Activated CD8-positive, alpha-beta memory T cell treated with anti-CD3 and anti-CD28 coated beads, Interleukin-2, amount 50 U/mL, for 48 hours (primary cell): Measurements from ENCODE around the gene RELL2.
A peak's percentile ranks its signal among the peaks of the same experiment; 100 is the strongest.
"Not testable (repeated sequence)": the region's sequence is repeated elsewhere in the genome, so short reads cannot be mapped to it uniquely, and the experiment has no call there.

Source experiments
- DNase-seq: peaks from one replicate; pipeline ENCODE4 v3.0.0-alpha.2; 2020

RELL2 gene

DNA sequence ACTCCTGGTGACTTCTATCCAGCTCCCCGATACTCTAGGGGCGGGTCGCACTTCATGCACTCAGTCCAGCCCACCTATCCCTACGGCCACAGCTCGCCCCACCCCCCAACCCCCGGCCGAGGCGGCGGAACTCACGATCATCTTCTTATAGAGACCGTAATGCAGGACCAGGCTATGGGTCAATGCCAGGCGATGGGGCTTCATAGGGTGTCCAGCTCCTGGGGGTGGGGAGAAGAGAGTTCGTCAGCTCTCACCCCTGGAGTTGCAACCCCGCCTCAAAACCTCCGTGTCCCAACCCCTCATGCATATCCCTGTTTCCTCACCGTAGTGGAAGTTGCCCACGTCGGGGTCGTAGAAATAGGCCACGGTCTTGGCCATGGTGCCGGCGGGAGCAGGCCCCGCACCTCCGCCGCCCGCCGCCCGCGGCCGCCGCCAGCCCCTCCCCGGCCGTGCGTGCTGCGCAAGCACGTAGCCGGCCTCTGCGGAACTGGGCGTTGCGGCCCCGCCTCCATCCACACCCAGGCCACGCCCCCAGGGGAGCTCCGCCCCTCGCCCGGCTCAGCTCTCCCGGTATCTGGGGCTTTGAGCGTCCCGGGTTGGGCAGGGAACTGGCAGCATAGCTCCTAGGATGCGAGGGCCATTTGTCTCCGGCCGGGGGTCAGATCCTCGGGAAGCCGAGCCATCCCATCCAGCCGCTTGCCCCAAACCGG is at the start of gene RELL2, which contains the start of gene HDAC3:
Gene RELL2 (plus strand): TSS at position 585 of the 710 bp plus-strand sequence. CDS start 1,229 bp downstream, outside the sequence.
Gene HDAC3 (minus strand): TSS at position 437 of the 710 bp plus-strand sequence. CDS start 59 bp downstream, at position 378.
- peak; percentile 99 for DNase-seq

DNA sequence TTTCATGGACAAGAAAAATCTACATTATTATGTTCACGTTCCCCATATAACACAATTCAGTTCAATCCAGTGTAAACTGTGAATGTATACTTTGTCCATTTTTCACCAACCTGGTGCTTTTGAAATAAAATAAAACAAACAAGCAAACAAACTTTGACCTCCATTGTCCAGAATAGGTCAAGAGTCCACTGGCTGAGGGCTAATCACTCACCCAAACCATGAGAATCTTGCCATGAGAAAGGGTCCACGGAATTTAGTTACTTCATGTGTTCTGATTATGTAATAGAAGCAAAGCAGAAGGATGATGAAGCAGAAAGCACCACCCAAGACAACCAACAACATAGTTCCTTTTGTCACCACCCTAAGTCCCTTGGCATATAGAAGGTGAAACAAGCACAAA is 46.7 kb upstream of the RELL2 start:
- DNase-seq: no peak

DNA sequence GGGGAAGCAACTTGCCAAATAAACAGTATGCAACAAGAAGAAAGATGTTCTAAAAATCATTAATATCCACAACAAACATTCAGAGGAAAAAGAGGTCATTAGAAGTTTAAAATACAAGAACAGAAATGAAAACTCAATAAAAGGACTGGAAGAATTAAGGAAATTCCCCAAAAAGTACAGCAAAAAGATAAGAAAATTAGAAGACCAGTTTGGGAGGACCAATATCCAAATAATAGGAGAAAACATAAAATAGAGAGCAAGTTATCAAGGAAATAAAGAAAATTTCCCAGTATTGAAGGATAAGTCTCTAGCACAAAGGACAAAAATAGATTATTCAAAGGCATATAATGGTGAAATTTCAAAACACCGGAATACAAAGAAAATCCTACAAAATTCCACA is 39.9 kb upstream of the RELL2 start:
- no peak for DNase-seq

- DNase-seq: no peak
These were observed 39.4 kb upstream of the RELL2 start for GRCh38 chr5:141597394-141597793.

- no peak for DNase-seq
These were observed 39.0 kb upstream of the RELL2 start for GRCh38 chr5:141597814-141598213.

- no peak for DNase-seq
These were observed 38.1 kb upstream of the RELL2 start for GRCh38 chr5:141598391-141599345.

DNA sequence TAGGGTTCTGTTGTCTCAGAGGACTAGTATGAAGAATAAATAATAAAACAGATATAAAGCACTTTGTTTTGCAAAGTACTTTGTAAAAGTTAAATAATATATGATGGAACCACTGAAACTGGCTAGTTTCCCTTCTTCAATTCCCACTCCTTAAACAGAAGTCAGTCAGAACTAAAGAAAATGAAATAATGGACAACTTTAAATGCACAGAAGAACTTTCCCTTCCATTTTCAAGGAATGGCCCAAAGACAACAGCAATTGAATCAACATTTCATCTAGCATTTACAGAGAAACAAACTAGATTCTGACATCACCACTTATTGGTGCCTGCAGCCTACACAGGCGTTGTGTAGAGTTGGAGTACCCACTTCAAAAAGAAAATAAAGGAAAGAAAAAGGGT is 34.2 kb upstream of the RELL2 start:
- no peak for DNase-seq

DNA sequence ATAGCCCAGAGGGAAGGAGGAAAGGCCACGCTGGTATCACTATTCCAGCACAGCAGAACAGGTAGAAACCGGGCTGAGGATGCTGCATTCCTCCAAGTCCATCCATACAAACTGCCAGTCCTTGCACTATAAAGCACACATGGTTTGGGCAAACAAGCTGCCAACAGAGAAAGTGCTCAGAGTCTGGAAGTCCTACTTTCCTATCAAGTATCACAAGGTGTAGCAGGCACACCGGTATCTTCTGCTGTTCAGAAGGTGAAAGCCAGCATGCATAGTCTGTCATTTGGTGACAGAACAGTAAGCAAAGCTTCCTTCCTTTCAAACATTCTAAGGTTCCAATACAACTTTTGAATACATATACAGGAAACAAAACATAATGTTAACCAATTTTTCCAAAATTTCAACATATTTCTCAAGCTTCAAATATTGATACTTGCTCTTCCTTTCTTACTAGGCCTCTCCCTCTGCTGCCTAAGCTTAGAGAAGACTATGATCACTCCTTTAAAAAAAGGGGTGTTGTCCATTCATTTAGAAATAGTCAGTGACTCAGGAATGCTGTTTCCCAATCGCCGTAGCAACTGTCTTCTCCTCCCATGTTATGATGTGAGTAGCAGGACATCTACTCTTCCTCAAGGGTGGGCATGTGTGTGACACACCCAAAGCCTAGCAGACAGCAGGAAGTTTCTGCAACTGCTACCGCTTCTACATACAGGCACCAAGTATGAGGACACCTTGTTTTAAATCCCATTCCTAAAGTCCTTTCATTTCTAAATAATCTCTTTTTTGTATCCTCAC is 32.7 kb upstream of the RELL2 start:
- DNase-seq: no peak

- no peak for DNase-seq
These were observed 31.1 kb upstream of the RELL2 start for GRCh38 chr5:141605523-141606277.

DNA sequence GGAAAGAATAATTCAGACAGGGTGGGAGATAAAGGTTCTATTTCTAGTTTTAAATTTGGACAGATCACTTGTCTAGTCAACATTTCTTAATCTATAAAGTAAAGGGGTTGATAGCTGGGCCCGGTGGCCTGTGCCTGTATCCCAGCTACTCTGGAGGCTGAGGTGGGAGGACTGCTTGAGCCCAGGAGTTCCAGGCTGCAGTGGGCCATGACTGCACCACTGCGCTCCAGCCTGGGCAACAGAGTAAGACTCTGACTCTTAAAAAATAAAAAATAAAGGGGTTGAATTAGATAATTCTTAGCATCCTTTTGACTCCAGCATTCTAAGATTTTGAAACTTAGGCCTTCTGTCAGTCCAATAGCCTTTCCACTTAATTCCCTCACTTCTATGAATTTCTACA is 28.8 kb upstream of the RELL2 start:
- DNase-seq: no peak

- no peak for DNase-seq
These were observed 28.2 kb upstream of the RELL2 start for GRCh38 chr5:141608557-141608956.

DNA sequence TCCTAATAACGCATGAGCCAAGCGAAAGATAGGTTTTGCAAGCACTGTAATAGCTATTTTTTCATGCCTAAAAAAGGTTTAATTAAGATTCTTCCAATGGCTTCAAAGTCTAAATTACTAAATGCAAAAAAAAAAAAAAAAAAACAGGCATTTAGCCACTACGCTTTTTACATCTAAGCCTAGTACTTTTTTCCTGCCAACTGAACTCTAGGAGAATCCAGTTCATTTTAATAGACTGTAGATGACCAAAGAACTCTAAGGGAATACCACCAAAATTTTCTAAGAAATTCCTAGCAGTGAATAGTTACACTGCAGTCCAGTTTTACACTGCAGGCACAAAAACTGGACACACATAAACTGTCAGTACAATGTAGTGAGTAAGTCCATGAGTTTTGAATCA is 27.8 kb upstream of the RELL2 start:
- DNase-seq: no peak

- not testable (repeated sequence) for DNase-seq
These were observed 26.9 kb upstream of the RELL2 start for GRCh38 chr5:141609921-141610320.

DNA sequence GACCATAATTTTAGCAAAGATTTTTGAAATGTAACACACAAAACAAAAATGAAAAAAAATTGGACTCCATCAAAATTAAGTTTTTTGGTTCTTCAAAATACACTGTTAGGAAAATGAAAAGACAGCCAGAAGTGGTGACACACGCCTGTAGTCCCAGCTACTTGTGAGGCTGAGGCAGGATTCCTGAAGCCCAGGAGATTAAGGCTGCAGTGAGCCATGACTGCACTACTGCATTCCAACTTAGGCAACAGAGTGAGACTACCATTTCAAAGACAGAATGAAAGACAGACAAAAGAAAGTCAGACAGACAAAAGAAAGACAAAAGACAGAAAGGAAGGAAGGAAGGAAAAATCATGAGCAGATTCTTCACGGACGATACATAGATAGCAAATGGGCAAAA is 25.5 kb upstream of the RELL2 start:
- no peak for DNase-seq

DNA sequence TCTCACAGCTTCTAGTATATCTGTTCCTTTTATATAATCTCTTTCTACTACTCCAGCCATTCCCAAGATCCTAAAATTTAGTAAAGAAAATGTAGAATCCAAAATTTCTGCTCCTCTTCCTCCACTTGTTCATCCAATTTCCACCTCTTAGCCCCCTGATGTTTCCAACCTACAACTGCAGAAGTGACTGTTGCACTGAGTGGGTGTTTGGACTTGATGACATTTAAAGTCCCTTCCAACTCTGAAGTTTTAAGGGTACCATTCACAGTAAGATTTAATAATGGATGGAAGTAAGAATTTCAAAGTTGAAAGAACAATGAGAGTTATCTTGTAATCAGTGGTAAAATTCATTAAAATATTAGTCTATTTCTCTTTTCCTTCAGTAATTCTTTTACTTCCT is 23.5 kb upstream of the RELL2 start:
- no peak for DNase-seq

DNA sequence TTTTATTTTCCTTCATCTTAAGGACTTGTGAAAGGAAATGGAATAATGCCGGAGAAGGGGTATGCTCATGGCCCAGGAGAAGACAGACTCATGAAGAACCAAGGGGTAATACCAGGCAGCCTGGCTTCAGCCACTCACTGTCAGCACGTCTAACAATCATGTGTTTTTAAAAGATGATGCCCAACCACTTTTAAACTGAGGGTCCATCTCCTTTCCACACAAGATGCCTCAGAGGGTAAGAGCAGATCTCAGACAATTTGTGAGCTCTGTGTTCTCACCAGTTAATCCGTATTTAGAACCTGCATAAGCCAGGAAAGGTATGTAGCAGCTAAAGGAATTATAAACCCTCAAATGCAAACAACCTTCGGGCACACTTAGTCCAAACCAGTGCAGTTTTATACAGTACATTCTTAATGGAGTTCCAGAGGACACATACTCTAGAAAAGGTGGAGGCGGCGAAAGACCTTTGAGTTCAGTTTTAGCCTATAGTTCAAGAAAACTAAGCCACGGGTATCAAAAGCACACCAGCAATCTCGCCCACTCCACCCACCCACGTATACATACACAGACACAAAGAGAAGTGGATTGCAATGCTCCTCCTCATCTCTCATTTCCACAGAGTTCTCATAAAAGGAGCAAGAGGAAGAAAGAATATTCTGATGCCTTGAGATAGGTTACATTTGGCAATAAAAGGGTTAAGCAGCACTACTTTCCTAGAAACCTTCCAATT is 20.6 kb upstream of the RELL2 start:
- no peak for DNase-seq

DNA sequence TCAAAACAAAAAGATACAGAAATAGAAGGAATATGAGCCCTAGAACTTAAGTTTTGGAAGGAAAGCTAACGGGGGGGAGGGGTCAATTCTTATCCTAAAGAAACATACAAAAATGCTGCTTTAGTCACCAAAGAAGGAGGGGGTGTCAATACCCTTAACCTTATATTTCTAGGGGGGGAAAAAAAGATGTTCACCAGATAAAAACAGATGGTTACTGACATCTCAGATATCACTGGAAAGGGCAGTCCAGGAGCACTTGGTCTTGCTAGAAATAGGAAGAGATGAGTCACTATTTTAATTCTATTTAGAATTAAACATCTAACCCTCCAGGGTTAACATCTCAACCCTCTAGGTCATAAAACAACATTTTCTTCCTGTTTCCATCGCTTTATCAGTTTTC is 19.7 kb upstream of the RELL2 start:
- DNase-seq: no peak

GRCh38 chr5:141617682-141618029 is 19.1 kb upstream of the RELL2 start:
- DNase-seq: no peak

DNA sequence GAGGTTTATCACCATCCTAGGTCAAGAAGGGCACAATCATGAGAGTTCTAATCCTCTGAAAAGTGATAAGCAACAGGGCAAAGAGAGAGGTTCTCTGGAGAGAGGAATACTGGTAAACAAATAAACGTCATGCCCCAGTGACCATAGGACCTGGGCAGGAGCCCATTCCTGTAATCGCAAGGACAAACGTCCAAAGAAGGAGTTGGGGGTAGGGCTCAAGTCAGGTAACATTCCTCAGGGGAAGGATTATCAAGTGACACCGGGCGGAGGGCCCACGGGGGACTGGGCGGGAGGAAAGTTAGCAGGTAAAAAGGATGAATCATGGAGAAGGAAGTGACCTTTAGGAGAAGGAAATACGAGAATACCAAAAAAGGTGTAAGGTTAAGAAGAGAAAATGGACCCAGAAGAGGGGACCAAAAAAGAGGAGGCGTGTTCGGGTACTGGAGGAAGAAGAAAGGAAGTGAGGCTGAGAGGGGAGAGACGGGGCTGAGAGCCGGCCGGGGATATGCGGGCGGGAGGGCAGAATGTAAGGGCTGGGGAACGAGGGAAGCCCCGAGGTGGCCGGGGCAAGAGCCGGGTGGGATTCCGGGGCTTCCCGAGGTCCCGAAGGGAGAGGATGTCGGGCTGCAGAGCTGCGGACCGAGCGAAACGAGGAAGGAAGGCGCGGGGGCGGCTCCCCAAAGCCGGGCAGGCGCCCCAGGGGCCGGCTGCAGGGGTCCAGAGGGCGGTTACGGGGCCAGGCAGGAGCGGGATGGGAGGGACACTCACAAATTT is 18.6 kb upstream of the RELL2 start:
- peak; percentile 76 for DNase-seq

DNA sequence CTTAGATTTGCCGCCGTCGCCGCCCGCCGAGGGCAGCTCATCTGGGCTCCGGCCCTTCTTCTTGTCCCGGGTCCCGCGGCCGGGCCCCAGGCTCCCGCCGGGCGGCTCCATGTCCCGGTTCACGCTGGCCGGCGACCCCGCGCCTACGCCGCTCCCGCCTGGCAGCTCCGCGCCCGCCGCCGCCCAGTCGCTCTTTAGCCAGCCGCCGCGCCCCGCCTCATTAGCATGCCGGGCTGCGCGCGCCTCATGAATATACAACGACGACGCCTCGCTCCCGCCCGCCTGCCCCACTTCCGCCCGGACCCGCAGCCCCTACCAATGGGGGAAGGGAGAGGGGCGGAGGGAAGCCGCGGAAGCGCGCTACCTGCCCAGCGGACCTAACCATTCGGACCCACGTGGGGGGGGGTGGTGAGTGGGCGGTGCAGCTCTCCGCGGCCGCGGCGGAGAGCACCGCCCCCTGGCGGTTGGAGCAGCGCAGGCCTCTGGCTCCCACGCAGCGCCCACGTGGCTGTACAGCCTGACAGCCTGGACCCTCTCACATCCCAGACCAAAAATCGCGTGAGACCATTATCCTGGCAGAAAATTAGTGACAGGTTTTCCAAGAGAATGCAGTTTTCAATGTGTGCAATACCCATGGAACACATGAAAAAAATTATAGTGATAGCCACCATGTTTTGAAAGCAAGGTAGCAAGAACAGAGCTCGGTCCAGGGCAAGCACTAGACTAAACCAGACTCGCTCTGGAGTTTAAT is 17.8 kb upstream of the RELL2 start, which contains the start of gene DIAPH1:
Gene DIAPH1 (minus strand): TSS at position 197 of the 751 bp plus-strand sequence. CDS start 86 bp downstream, at position 111.
- peak; percentile 99 for DNase-seq
